Activated naive CD4-positive, alpha-beta T cell treated with anti-CD3 and anti-CD28 coated beads, Interleukin-2, amount 10 ng/mL, durations not matched to agents 7 days and 5 days (primary cell): ENCODE data around the gene COBLL1.

ENCODE experiments used
- CTCF ChIA-PET: fragments of 350-600 bp; sonication (Branson Sonifier 250); formaldehyde crosslinking; loops from one replicate; lab custom pipeline; 2021; ENCODE audit warnings: antibody characterized with exemption; lab: Charles Lee
- DNase-seq: peaks from one replicate; pipeline ENCODE4 v3.0.0-alpha.2; 2020
- H3K27ac Mint-ChIP-seq: one replicate; pipeline ENCODE4 v1.8.0; 2021; ENCODE audit warnings: mild to moderate bottlenecking, moderate library complexity, mixed read lengths
- H3K27me3 Mint-ChIP-seq: one replicate; pipeline ENCODE4 v1.8.0; 2021; ENCODE audit warnings: mild to moderate bottlenecking, mixed read lengths
- H3K36me3 Mint-ChIP-seq: one replicate; pipeline ENCODE4 v1.8.0; 2021; ENCODE audit warnings: mixed read lengths
- H3K4me1 Mint-ChIP-seq: one replicate; pipeline ENCODE4 v1.8.0; 2021; ENCODE audit warnings: mixed read lengths
- H3K4me3 Mint-ChIP-seq: one replicate; pipeline ENCODE4 v1.8.0; 2021; ENCODE audit warnings: mild to moderate bottlenecking, moderate library complexity, mixed read lengths
- H3K9me3 Mint-ChIP-seq: one replicate; pipeline ENCODE4 v1.8.0; 2021; ENCODE audit warnings: mixed read lengths

The COBLL1 gene

DNA sequence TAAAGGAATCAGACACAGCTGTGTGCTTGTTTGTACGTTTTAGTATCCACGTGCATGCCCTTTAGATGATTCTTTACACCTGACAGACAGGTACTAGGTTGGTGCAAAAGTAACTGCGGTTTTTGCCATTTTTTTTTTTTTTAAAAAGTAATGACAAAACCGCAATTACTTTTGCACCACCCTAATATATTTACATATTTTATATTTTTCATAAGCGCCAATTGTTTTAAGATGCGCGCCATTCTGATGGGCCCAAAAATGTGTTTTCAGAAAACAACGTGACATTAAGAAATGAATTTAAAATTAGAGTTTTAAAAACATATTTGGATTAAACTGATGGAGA, 972 bp upstream of the COBLL1 start:
- H3K4me3 Mint-ChIP-seq = no peak overlapping the region
- H3K4me1 Mint-ChIP-seq = peaks cover 9% of the 10 kb centered on the region
- H3K36me3 Mint-ChIP-seq = no peaks in the 10 kb centered on the region
- no peaks in the 10 kb centered on the region for H3K9me3 Mint-ChIP-seq
- H3K27me3 Mint-ChIP-seq = peaks cover 41% of the 10 kb centered on the region
- DNase-seq = no peak
- CTCF ChIA-PET = interaction anchor here (0.6 to 1.8 kb wide), 5 partner anchors 10 to 1344 kb away, joined by 3 to 7 read pairs (median 3); no protein-coding TSS in a partner anchor
- H3K27ac Mint-ChIP-seq = no peak overlapping the region

DNA sequence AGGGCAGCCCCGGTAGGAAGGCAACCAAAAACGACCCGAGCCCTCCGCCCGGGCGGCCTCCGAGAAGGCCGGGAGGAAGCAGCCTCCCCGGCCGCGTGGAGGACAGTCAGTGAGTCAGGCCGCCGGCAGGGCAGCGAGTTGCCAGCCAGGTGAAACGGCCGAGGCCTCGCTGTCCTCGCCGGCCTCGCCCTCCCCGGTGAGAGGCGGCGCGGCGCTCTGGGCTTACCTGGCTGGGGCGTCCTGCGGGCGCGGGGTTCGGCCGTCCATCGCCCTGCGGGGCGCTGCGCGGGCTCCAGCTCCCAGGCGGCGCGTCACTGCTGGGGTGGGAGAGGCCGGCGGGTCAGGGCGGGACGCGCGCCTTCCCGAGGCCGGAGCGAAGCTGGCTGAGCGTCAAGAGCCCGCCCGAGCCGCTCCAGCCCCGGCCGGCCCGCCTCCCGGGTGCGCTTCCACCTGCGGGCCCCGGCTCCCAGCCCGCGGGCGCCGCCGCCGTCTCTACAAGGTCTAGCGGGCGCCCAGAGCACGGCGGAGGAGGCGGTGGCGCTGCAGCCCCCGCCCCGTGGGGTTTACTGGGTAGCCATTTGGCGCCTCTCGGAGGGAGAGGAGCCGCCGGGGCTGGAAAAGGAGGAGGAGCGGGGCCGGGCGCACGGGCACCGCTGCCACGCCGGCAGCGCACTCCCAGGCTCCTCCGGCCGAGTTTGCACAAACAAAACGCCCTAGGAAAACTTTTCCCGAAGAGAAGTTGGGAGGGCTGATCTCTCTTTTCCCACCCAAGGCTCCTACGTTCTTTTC, 499 bp downstream of the COBLL1 start:
- CTCF ChIA-PET = interaction anchor here (0.6 to 1.8 kb wide), 6 partner anchors 9 to 149 kb away, joined by 3 to 7 read pairs (median 4); no protein-coding TSS in a partner anchor
- Mint-ChIP-seq H3K27ac (peak overlapping the region; percentile 55), H3K36me3 (no peaks in the 10 kb centered on the region), H3K4me1 (peaks cover 9% of the 10 kb centered on the region), H3K27me3 (peaks cover 45% of the 10 kb centered on the region), H3K4me3 (peak overlapping the region; percentile 64), H3K9me3 (no peaks in the 10 kb centered on the region)
- DNase-seq = peak; percentile 33

DNA sequence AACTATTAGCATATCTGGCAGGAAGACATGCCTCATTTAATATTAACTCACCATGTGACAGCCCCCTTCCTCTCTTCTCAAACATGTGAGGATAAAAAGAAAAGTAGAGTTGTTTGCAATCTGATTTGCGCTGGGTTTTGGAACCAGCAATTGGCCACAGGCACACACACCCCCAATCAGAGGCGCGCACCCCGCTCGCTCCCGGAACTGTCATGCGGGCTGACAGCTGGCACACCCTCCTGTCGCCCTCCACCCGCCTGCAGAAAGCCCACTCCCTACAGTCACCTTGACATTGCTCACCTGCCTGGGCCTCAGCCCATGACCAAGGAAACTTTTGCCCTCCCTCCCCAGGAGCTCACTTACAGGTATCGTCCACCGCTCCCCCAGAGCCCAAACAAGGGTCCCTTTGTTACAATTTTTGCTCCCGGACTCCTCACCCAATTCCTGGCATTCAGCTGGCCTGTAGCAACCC, 1.1 kb downstream of the COBLL1 start:
- CTCF ChIA-PET = no interaction called here
- Mint-ChIP-seq H3K9me3 (no peaks in the 10 kb centered on the region), H3K27me3 (peaks cover 45% of the 10 kb centered on the region), H3K27ac (peak overlapping the region; percentile 55), H3K36me3 (no peaks in the 10 kb centered on the region), H3K4me1 (peaks cover 9% of the 10 kb centered on the region), H3K4me3 (peak overlapping the region; percentile 55)
- DNase-seq = peak; percentile 25

DNA sequence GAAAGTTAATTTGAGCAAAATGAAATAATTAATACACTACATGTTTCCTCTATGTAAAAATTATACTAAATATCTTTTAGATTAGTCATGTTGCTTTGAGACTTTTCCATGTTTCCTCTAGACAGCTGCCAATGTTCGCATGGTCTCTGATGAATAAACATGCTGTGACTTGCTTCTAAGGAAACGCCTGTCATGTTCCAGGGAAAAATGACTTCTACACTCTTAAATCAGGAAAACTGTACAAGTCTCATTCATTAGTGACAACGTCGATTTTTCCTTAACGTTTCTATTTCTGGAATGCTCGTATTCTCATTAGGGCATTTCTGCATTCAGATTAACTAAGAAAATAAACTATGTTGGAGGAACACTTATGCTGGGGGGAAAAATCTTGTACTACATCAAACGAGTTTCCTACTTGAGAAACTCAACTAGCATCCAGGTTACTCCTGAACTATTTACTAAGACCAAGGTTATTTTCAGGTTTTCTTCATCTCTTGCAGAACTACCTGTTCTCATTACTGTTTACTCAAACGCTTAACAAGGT, 1.6 kb downstream of the COBLL1 start:
- Mint-ChIP-seq H3K27me3 (peaks cover 44% of the 10 kb centered on the region), H3K9me3 (no peaks in the 10 kb centered on the region), H3K4me1 (peaks cover 9% of the 10 kb centered on the region), H3K4me3 (peak overlapping the region; percentile 55), H3K36me3 (no peaks in the 10 kb centered on the region), H3K27ac (no peak overlapping the region)
- DNase-seq = no peak
- CTCF ChIA-PET = no interaction called here

DNA sequence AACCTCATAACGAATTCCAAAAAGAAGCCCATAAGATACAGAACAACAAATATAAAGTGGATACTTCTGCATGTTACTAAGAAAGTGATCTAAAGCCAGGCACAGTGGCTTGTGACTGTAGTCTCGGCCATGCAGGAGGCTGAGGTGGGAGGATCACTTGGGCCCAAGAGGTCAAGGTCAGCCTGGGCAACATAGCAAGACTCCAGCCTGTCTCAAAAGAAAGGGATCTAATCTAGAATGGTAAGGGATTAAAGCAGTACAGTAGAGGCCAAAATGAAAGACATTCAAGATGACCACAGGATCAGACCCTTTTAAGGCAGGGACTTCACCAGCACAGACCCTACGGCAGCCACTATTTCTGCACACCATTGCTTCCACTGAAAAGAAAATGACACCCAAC, 3.8 kb downstream of the COBLL1 start:
- CTCF ChIA-PET = no interaction called here
- Mint-ChIP-seq H3K9me3 (no peaks in the 10 kb centered on the region), H3K27me3 (peaks cover 36% of the 10 kb centered on the region), H3K36me3 (no peaks in the 10 kb centered on the region), H3K4me3 (no peak overlapping the region), H3K4me1 (peaks cover 9% of the 10 kb centered on the region), H3K27ac (no peak overlapping the region)
- DNase-seq = no peak

DNA sequence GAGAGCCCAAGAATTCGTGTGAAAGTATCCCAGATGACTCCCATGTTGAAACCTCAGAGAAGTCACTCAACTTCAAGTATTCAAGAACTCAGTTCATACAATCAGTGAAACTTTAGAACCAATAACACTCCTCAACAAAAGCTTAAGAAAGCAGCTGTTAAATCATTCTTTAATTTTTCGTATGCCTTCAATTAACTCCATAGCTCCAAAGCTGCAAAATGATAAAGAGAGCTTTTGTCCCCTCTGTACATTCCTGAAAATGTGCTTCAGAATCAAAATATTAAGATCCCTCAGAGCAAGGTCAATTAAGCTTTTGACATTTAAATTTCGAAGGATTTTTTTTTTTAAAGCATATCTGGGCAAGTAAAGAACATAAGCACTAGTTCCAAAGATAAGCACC, 4.7 kb downstream of the COBLL1 start:
- Mint-ChIP-seq H3K4me3 (no peak overlapping the region), H3K27me3 (peaks cover 31% of the 10 kb centered on the region), H3K4me1 (peaks cover 7% of the 10 kb centered on the region), H3K36me3 (no peaks in the 10 kb centered on the region), H3K9me3 (no peaks in the 10 kb centered on the region), H3K27ac (no peak overlapping the region)
- CTCF ChIA-PET = no interaction called here
- no peak for DNase-seq

DNA sequence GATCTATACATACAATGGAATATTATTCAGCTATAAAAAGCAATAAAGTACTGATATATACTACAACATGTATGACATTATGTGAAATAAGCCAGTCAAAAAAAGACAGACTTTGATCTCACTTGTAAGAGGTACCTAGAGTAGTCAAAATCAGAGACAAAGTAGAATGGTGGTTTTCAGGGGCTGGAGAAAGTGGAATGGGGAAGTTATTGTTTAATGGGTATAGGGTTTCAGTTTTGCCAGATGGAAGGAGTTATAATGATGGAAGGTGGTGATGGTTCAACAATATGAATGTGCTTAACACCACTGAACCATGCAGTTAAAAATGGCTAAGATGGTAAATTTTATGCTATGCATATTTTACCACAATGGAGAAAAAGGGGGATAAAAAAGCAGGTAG, 6.3 kb downstream of the COBLL1 start:
- no peak overlapping the region for H3K27ac Mint-ChIP-seq

DNA sequence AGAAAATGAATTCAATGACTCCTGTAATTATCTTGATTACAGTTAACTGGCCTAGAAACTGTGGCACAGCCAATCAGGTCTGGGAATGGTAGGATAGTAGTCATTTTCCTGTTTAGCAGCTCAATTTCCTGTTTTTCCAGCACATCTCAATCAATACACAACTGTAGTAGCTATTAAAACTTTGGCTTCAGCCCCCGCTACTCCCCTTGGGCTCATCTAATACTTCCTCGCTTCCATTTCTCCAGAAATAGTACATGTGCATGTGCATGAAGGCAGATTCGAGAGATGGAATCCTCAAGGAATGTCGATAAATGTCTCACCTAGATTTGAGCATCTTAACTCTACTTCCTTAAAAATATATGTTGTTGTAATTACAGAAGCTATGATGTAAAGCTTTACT, 9.7 kb downstream of the COBLL1 start:
- Mint-ChIP-seq H3K4me3 (no peak overlapping the region), H3K9me3 (no peaks in the 10 kb centered on the region), H3K36me3 (no peaks in the 10 kb centered on the region), H3K4me1 (no peaks in the 10 kb centered on the region), H3K27me3 (no peaks in the 10 kb centered on the region), H3K27ac (no peak overlapping the region)
- CTCF ChIA-PET = interaction anchor here (1.0 kb wide), 1 partner anchor 10 kb away, joined by 4 read pairs; the partner anchor contains the start of gene COBLL1
- DNase-seq = no peak

More for the DNA sequence above, 6.3 kb downstream of the COBLL1 start:
- DNase-seq = no peak
- CTCF ChIA-PET = no interaction called here
- peaks cover 17% of the 10 kb centered on the region for H3K27me3 Mint-ChIP-seq
- peaks cover 2% of the 10 kb centered on the region for H3K4me1 Mint-ChIP-seq
- no peaks in the 10 kb centered on the region for H3K36me3 Mint-ChIP-seq
- no peaks in the 10 kb centered on the region for H3K9me3 Mint-ChIP-seq
- no peak overlapping the region for H3K4me3 Mint-ChIP-seq

DNA sequence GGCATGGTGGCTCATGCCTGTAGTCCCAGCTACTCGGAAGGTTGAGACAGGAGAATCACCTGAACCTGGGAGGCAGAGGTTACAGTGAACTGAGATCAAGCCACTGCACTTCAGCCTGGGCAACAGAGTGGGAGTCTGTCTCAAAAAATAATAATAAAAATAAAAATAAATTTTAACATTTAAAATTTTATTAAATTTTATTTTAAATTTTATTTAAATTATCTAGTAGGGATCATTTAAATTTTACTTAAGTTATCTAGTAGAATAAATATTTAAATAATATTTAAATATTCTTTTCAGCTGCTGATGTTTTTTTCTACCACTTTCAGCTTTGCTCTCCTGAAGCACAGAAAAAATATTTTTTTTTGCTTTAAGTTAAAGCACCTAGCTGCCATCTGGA, 10.4 kb downstream of the COBLL1 start:
- Mint-ChIP-seq H3K9me3 (no peaks in the 10 kb centered on the region), H3K4me1 (no peaks in the 10 kb centered on the region), H3K27me3 (no peaks in the 10 kb centered on the region), H3K36me3 (no peaks in the 10 kb centered on the region), H3K4me3 (no peak overlapping the region), H3K27ac (no peak overlapping the region)
- CTCF ChIA-PET = interaction anchor here (1.0 kb wide), 1 partner anchor 11 kb away, joined by 4 read pairs; the partner anchor contains the start of gene COBLL1
- DNase-seq = no peak

DNA sequence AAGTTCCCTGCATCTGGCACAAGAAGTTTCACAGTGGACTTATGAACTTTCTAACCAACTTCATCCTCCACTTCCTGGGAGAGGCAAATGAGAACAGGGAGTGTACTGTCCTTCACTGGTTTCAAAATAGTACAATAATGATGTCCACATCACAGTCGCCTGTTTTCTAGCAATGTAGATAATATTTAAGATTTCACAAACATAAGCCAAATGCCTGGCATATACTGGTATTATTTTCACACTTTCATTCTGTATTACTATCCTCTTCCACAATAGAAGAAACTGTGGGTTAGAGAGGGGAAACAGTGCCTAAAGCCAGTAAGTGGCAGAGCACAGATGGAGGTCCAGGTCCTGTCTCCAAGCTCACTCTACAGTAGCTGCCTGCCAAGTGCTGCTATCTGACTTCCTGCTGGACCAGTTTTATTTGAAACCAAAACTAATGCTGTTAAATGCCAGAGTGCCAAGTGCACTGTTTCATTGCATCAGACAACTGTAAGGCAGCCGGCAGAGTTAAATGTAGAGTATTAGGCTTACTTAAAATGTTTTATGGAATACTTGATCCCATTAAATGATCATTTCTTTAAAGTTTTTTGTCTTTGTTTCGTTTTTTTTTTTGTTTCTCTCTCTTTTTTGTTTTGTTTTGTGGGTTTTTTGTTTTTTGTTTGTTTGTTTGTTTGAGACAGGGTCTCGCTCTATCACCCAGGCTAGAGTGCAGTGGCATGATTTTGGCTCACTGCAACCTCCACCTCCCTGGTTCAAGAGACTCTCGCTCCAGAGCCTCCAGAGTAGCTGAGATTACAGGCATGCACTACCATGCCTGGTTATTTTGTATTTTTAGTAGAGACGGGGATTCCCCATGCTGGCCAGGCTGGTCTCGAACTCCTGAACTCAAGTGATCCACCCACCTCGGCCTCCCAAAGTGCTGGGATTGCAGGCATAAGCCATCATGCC, 15.1 kb downstream of the COBLL1 start:
- no peak for DNase-seq
- H3K9me3 Mint-ChIP-seq = no peaks in the 10 kb centered on the region
- no peak overlapping the region for H3K4me3 Mint-ChIP-seq
- H3K27me3 Mint-ChIP-seq = no peaks in the 10 kb centered on the region
- H3K4me1 Mint-ChIP-seq = no peaks in the 10 kb centered on the region
- H3K36me3 Mint-ChIP-seq = no peaks in the 10 kb centered on the region
- CTCF ChIA-PET = no interaction called here
- H3K27ac Mint-ChIP-seq = no peak overlapping the region

DNA sequence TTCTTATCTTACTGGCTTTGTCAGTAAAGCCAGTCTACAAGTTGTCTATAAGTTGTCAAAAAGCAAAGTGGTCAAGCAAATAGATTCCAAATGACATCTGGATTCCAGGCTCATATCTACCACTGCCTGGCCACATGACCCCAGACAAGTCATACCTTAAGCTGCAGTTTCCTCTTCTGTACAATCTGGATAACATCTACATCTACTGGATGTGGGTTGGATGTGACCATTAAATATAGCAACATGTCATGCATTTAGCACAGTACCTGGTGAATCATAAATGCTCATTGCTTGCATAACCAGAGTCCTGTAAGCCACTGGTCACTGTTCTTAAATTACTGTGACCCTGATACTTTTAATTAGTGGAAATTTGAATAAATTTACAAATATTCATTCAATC, 16.8 kb downstream of the COBLL1 start:
- no peaks in the 10 kb centered on the region for H3K27me3 Mint-ChIP-seq
- H3K9me3 Mint-ChIP-seq = no peaks in the 10 kb centered on the region
- CTCF ChIA-PET = no interaction called here
- no peaks in the 10 kb centered on the region for H3K36me3 Mint-ChIP-seq
- H3K4me3 Mint-ChIP-seq = no peak overlapping the region
- no peaks in the 10 kb centered on the region for H3K4me1 Mint-ChIP-seq
- no peak for DNase-seq
- no peak overlapping the region for H3K27ac Mint-ChIP-seq

DNA sequence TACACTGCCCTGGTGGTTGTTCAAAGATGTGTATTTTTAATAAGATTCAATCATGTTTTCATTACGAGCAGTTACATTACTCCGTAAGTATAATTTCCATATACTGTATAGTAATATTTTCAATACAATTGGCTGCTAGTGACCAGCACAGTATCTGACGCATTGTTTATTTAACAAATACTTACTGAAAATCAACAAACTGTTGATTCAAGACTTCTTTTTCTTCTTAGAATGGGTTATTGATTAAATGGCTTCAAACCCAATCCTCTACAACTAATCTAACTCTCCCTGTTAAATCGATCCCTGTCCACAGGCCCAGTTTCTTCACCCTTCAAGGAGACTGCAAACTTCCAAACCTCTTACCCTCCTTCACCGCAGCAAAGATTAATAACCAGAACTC, 18.5 kb downstream of the COBLL1 start:
- CTCF ChIA-PET = no interaction called here

DNA sequence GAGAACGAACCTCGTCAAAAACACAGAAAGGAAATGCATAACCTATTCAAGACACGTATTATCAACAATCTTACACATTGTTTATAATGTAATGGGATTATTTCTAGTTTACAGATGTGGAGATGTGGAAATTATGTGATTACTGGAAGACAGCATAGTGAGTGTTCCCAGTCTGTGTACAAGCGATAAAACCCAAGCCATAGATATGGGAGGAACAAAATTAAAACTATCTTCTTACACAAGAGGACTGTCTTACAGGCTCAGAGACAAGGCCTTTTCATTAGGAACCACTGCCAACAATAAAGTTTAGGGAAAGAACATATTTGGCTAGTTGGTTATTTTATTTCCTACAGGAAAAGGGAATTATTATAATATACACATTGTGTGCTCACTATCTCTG, 20.3 kb downstream of the COBLL1 start:
- no peaks in the 10 kb centered on the region for H3K27me3 Mint-ChIP-seq

More for the DNA sequence above, 18.5 kb downstream of the COBLL1 start:
- H3K4me1 Mint-ChIP-seq = no peaks in the 10 kb centered on the region
- H3K4me3 Mint-ChIP-seq = no peak overlapping the region
- H3K9me3 Mint-ChIP-seq = no peaks in the 10 kb centered on the region
- no peaks in the 10 kb centered on the region for H3K36me3 Mint-ChIP-seq
- DNase-seq = no peak
- no peaks in the 10 kb centered on the region for H3K27me3 Mint-ChIP-seq
- no peak overlapping the region for H3K27ac Mint-ChIP-seq

More for the DNA sequence above, 20.3 kb downstream of the COBLL1 start:
- Mint-ChIP-seq H3K27ac (no peak overlapping the region), H3K9me3 (no peaks in the 10 kb centered on the region), H3K4me1 (no peaks in the 10 kb centered on the region), H3K36me3 (no peaks in the 10 kb centered on the region), H3K4me3 (no peak overlapping the region)
- DNase-seq = no peak
- CTCF ChIA-PET = no interaction called here
